ENCODE results near the gene APOL3.
"Not testable (repeated sequence)": the region's sequence is repeated elsewhere in the genome, so short reads cannot be mapped to it uniquely, and the experiment has no call there.

The APOL3 gene

DNA sequence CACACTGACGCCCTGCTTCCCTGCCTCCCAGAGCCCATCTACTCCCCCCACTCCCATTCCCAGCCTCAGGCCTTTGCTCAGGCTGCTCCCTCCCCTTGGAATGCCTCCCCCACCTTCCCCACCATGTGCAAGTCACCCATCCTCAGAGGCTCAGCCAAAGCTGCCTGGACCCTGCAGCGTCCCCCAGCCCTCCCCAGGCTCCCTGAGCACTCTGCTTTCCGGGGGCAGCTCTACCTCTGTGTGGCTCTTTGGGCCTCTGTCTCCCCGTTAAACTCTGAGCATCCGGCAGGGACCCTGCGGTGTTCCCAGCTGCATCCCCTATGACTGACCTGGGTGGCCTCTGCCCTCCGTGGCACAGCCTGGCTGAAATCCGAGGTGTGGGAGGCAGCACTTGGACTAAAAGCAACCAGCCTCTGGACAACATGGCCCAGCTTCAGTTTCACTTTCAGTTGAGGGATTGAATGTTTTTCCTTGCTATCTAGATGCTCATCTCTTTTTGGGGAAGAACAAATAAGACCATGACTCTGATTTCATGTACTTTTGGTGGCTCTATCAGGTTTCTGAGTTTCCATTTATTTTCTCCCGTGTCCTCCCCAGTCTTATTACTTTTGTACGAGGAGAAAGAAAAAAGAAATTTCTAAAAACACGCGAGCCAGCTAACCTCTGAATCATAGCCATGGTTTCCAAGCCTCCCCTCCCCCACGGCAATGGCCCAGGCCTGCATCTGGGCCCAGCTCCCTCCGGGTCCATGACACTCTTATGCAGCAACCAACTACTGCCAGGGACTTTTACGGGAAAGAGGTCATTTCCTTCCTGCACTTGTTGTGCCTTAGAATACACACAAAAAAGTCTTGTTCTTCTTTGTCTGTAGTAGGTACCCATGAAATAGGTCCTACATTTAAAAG is 3.8 kb downstream of the APOL3 start:
- peak; percentile 81 for DNase-seq

DNA sequence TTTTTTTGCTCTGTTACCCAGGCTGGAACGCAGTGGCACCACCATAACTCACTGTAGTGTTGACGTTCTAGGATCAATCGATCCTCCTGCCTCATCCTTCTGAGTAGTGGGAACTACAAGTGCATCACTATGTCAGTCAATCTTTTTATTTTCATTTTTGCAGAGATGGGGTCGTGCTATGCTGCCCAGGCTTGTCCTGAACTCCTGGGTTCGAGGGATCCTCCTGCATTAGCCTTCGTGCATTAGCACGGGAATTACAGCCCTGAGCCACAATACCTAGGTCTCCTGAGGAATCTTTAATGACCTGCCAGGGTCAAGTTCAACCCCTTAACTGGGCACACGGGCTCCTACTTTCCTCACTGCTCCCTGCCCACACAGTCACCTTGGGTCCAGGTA is 4.4 kb downstream of the APOL3 start:
- no peak for DNase-seq

DNA sequence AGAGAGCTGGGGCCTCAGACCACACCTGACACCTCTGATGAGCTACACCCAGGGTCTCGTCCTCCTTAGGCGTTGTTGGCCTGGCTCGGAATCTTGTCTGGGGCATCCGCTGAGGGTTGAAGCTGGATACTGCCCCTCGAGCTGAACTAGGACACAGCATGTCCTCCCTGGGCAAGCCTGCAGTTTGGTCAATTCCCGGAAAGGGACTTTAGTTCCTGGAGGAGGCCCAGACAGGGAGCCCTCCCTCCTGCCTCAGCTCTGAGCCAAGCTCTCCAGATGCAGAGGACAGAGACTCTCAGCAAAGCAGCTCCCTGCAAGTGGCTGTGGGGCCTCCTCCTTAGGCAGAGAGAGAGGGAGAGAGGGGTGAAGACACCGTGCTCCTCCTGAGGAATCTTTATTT is 4.9 kb downstream of the APOL3 start:
- no peak for DNase-seq

DNA sequence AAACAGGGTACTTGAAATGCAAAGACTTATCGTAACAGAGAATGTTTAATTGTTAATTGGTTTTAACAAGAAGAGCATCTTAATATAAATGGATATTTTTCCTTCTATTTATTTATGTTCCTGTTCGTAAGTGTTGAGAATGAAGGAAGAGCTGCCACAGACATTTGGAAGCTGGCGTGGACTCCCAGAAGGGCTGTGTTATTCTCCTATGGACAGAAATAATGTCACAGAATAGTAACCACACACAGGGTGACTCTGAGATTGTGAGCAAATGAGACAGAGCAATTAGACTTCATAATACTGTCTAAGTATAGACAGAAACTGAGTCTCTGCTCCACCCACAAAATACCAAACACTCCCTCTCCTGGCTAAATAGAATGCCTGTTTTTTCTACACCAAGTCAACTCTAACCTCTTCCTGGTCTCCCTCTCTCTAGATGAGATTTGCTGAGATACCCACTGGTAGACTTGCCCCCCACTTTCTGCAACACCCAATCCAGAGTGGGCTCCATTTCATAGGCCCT is 6.1 kb downstream of the APOL3 start:
- no peak for DNase-seq

DNA sequence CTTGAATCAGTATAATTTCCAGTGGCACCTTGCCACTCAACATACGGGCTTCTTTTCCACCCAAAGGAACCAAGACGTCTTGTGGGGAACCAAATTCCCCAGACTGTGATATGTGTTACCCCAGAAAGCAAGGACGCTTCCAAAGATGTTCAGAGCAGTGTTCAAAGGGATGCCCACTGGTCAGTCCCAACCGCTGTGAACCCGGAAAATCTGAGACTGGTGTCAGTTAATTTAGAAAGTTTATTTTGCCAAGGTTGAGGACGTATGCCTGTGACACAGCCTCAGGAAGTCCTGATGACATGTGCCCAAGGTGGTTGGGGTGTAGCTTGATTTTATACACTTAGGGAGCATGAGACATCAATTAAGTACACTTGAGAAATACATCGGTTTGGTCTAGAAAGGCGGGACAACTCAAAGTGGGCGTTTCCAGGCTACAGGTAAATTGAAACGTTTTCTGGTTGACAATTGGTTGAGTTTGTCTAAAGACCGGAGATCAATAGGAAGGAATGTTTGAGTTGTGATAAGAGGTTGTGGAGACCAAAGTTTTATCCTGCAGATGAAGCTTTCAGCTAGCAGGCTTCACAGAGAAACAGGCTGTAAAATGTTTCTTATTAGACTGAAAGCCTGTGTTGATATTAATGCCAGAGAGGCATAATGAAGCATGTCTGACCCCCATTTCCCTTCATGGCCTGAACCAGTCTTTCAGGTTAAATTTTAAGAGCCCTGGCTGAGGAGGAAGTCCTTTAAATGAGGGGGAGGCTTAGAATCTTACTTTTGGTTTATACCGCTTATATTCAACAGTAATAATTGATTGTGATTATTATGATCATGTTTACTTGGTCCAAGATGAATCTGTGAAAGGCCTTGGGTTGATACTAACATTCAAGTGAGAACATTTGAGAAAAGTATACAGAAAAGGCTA is 6.8 kb downstream of the APOL3 start:
- no peak for DNase-seq

DNA sequence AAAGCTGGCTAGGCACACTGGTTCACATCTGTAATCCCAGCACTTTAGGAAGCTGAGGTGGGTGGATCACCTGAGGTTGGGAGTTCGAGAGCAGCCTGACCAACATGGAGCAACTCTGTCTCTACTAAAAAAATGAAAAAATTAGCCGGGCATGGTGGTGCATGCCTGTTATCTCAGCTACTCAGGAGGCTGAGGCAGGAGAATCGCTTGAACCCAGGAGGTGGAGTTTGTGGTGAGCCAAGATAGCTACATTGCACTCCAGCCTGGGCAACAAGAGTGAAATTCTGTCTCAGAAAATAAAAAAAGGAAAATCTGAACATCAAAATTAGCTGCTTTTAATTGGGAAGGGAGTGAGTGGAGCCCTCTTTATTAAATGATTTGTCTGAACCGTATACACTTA is 7.7 kb downstream of the APOL3 start:
- DNase-seq, result not testable (repeated sequence)

DNA sequence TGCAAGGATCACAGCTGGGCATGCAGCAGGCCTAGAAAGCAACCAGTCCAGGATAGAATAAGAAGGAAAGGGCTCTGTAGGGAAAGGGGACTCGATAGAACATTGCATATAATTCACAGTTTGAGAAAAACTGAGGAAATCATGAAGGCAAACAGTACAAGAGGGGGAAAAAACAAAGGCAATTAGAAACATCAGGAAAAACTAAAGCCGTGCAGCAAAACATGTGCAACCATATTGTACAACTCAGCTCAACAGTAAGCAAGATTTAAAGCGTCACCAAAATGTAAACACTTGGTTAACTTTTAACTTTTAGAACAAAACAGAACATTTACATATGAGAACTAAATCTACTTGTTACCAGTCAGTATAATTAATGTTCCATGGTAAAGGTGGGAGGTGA is 8.5 kb downstream of the APOL3 start:
- no peak for DNase-seq

DNA sequence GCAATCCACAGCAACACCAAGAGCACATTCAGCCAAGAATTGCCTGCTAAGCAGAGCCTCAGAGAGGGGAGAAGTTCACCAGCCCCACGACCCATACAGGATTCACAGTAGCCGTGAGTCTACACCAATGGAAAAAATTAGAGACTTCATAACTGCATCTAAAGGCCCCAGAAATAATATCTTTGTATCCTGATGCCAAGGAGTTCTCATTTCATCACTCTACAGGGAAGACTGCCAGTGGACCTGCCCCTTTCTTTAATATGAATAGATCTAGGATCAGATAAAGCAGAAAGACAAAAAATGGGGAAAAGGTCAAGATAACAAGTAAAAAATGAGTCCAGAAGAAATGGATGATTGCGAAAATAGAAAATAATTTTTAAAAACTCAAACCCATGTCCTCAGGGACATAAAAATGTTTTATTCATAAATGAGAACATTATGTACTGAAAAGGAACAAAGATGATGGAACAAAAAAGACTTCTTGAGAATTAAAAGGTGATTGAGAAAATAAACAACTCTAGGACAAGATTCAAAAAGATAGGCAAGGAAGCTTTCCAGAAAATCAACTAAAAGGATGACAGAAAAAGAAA is 9.5 kb downstream of the APOL3 start:
- no peak for DNase-seq

DNA sequence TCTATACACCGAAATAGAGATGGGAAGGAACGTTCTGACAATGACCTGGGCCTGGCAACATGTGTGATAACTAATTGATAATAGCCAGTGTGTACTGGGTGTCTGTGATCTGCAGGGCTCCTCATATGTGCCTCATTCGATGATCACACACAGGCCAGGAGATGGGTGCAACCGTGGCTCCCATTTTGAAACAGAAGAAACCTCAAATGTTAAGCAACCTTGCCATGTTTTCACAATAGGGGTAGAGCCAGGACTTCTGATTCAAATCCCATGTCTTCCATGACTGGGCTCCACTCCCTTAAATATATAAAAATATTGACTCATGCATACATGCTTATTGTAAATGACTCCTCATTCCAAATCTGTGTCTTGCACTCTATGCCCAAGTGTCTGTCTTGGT is 11.1 kb downstream of the APOL3 start:
- DNase-seq, result no peak

DNA sequence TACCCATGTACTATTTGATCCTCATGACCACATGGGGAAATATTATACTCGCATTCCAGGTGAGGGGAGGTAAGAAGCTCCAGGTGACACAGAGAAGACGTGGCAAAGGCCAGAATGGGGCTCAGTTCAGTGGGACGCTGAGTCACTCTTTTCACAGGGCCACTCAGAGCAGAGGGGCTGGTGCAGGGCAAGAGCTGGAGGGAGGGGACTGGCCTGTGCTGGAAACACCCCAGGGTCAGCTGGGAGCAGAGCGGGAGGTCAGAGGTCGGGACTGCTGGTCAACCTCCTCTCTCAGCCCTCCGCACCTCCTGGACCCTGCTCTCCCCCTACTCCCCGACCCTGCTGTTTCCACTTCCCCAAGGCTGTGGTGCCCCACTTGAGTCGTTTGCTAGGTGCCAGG is 12.1 kb downstream of the APOL3 start:
- no peak for DNase-seq

DNA sequence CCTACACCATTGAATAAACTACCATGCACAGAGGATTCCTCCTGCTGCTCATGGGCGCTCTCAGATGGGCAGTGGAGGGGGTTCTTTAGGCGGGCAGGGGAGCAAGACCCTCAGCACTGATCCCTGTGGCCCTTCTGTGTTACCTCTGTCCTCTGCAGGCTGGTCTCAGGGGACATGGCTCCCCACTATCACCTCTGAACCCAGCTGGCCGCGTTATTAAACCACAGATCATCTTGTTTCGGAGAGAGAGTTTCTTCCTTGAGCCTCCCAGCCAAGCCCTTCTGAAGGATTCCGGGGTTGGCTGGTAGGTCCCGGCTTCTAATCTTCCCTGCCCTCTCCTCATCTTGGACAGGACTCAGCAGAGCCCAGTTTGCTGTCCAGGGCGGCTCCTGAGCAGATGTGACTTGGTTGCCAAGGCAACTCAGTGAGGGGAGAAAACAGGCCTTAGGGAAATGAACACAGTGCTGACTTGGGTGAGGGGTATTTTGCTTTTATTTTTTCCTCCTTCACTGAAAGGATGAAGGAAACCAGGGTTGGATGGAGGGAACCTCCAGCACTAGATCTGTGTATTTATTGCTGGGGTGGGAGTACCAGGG is 13.3 kb downstream of the APOL3 start:
- no peak for DNase-seq

DNA sequence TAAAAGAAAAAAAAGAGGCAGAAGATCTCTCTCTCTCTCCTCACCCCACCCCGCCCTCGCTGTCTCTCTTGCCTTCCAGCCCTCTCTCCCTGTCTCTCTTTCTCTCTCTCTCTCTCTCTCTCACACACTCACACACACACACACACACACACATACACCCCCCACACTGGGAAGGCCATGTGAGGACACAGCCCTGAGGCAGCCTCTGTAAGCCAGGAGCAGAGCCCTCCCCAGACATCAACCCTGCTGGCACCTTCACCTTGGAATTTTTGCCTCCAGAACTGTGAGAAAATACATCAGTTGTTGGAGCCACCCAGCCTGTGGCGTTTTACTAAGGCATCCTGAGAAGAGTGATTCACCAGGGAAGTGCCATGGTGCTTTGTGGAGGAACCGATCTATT is 14.7 kb downstream of the APOL3 start:
- no peak for DNase-seq

DNA sequence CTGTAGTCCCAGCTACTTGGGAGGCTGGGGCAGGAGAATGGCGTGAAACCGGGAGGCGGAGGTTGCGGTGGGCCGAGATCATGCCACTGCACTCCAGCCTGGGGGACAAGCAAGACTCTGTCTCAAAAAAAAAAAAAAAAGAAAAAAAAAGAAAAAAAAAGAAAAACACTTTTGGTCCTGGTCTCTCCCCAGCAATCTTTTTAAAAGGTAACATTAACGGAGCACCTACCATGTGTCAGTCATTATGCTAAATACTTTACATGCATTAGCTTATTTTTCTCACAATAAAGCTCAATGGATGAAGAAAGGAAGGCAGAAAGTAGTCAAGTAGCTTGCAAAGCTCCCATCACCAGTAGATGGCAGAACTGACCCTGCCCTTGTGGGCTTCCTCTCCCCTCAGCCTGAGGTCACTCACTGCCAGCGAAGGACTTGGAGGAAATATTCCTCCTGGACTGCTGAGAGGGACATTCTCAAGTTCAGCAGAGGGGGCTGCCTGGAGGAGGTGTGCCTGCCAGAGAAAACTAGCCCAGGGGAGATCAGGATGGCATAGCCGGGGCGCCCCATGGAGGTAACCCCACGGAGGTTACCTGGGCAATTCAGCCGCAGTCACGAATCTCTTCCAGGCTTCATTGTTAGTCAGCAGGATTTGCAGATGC is 15.5 kb downstream of the APOL3 start:
- peak; percentile 39 for DNase-seq

DNA sequence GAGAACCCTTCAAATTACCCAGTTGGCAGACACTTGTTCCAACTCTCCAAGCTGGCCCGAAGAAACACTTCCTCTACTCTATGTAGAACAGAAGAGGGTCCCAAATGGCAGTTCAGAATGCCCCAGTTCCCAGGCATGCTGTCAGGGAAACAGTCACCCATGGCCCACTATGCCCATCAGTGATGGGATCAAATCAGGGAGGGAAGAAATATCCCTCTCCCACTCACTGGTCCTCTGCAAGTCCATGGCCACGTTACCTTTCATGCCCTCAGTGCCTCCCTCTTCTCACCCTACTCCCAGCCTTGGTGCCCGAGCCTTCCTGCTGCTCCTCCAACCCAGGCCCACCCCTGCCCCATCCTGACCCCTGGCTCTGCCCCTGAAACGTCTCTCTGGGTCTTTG is 16.6 kb downstream of the APOL3 start:
- no peak for DNase-seq

DNA sequence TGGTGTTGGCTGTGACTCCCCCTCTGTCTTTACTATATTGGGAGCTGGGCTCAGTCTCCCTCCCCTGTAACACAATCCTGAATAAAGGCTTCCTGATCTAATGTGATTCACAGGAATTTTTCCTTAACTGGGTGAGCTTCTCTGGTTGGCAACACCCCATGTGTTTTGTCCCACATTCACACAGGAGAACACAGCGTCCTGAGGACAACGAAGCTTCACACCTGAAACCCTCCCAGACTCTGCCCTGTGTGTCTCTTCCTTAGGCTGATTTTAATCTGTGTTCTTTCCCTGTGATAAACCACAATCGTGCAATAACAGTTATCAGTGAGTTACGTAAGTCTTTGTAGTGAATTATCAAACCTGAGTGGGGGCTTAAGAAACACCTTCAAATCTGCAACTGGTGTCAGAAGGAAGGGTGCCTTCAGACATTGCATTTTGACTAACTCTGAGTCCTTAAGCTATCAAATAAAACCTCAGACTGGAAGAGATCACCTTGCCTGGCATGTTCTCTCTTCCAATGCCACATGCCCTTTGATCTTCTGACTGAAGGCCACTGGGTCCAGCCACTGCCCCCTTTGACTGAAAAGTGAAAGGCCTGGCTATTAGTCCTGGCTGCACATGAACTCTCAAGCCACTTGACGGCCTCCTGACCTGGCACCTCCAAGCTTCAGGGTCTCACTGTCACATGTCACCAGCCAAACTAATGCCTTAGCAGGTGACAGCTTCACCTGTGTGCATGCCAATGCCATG is 17.3 kb downstream of the APOL3 start:
- DNase-seq, result no peak

DNA sequence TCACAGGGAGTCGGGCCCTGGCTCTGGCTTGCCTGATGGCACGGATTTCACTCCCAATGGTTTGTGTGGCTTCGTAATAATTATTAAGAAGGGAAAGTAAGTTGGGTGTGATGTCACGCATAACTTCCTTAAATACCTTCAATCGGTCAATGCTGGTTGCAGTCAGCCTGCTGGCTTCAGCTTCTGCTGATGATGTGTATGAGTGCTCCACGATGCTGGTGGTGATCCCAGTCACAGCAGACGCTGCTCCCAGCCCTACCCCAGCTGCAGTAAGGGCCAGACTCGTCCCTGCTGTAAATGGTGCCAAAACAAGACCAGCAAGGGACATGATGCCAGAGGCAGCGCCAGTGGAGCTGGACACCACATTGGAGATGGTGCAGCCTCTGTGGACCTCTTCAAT is 19.1 kb downstream of the APOL3 start:
- DNase-seq, result no peak

DNA sequence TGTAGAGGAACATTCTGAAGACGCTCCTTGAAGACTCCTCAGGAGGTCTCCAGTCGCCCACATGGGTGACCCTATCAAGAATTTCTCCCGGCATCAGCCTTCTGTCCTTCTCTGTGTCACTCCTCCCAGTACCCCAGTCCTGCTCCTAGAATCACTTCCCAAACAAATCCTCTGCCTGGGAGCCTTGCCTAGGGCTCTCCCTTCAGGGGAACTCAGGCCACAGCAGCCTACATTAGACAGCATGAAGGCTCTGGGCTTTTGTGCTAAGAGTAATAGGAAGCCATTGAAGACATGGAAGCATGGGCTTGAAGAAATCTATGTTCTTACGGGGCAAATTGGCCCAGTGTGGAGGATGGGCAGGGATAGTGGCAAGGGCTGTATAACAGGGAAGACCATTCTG is 21.8 kb downstream of the APOL3 start:
- not testable (repeated sequence) for DNase-seq

DNA sequence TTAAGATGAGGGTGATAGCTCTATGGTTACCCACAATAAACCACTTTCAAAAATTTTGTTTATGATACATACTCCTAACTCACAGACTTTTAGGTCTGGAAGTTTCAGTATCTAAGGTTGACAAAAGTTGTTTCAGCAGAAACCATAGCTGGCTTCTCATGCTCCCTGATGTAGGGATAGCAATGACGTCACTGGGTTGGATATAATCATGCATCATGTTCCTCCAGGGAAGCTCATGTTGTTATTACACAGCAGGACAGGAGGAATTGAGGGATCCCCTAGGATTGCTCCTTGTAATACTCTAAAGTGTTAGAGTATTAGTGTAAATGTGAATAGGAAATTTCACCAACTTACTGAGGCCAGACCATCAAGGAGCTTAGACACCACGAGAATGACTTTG is 23.6 kb downstream of the APOL3 start:
- DNase-seq, result no peak

DNA sequence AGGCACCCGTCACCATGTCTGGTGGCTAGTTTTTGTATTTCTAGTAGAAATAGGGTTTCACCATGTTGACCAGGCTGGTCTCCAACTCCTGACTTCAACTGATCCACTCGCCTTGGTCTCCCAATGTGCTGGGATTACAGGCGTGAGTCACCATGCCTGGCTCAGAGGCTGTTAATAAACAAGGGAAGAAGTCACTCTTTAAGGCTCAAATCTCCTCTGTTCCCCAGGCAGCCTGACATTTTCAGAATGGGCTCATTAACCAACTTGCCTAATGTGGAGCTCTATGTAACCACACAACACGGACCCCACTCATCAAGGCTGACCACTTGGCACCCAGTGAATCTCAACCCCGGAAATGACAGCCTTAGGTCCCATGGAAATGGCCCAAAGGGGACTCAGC is 24.1 kb downstream of the APOL3 start:
- no peak for DNase-seq

DNA sequence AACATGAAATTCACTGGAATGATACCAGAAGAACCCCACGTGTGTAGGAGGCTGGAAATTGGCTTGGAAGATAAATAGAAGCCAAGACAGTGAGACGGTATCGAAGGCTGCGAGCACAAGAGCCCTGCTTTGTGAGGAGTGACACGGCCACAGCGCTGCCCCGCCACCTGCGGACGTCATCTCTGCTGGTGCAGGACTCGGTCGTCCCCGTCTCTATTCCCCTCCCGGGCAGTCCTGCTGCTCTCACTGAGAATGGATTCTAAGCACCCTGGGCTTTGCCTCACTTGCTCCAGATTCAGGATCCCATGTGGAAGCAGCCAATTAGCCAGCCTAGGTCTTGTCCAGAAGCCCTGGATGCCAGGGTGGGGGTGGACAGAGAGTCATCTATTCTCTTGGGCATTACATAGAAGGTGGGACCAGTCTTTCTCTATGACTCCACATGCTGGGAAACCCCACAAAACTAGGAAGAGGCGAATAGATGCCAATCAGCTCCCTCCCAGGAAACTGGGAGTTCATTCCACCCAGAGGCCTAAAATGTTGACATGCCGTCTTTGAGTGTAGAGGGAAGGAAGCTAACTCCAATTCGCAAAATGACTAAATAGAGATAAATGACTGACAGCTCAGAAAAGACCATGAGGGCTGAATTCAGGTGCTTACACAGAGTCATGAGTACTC is 25.1 kb downstream of the APOL3 start:
- no peak for DNase-seq

DNA sequence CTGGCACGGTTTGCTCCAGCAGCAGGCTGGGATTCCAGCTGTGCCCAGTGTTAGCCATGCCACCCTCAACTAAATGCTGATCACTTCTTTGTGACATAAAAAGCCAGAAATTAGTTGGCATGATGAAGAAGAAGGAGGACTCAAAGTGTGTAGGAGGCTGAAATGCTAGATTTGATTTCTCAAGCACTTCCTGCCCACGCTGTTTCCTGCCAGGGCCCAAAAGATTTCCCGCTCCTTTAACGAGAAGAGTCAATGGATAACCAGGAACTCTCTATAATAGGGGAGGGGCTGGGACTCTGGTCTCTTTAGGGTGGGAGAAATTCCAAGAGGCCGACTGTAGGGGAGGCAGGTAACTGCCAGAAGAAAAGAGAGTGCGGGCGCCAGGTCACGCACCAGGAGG is 26.4 kb downstream of the APOL3 start:
- DNase-seq, result no peak

Data from activated CD8-positive, alpha-beta memory T cell treated with anti-CD3 and anti-CD28 coated beads, Interleukin-2, amount 50 U/mL, for 4 hours (primary cell).